ENCODE measurements around the gene TMTC1.

The TMTC1 gene

GRCh38 chr12:29617407-29617803 lies 166.3 kb downstream of the TMTC1 start:
- H3K9ac ChIP-seq (ENCODE audit: low read depth, low read length): no peak overlapping the region
- peaks cover 3% of the 10 kb centered on the region; the same call in 1 of the 2 replicates for H3K36me3 ChIP-seq (ENCODE audit: control insufficient read depth, insufficient read depth, low read length)
- no peak overlapping the region for H3K4me3 ChIP-seq (ENCODE audit: low read depth, low read length)
- H3K27me3 ChIP-seq (ENCODE audit: control insufficient read depth, insufficient read depth, low read length): no peaks in the 10 kb centered on the region
- H3K9me3 ChIP-seq (ENCODE audit: control insufficient read depth, insufficient read depth, low read length): no peaks in the 10 kb centered on the region
- no peak overlapping the region for H3K27ac ChIP-seq (ENCODE audit: low read depth, low read length)
- no peaks in the 10 kb centered on the region for H3K4me1 ChIP-seq (ENCODE audit: control insufficient read depth, insufficient read depth, low read length)

DNA sequence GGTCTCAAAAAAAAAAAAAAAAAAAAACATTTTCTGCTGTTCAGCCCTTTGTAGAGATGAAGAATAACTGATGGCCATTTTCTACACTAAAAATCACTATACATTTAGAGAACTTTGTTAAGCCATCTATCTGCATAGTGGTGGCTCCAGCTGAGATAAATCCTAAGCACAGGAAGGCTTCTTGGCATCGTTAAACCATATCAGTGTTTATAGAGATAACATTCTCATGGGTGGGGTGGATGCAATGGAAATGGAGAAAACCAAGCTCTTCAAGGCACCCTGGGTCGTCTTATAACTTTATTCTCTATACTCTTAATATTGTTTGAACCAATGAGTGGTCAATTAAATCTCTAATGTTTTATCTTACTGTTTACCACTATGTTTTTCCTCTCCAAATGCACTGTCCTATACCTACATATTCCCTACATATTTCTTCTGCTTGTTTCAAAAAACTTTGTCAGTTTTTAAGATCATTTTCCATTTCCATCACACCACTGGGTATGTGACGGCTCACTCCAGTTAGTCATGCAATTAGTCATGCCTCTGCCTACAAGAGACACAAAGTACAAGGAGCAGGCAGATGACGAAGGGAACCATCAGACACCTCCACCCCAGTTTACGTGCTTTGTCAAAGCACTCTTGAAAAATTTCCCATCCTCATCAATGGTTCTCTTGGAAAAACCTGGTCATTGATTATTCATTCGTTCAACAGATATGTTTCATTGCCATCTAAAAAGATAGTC lies 166.9 kb downstream of the TMTC1 start:
- Histone ChIP-seq H3K9me3 (ENCODE audit: control insufficient read depth, insufficient read depth, low read length) (no peaks in the 10 kb centered on the region), H3K36me3 (ENCODE audit: control insufficient read depth, insufficient read depth, low read length) (peaks cover 3% of the 10 kb centered on the region; the same call in 1 of the 2 replicates), H3K27me3 (ENCODE audit: control insufficient read depth, insufficient read depth, low read length) (no peaks in the 10 kb centered on the region), H3K4me3 (ENCODE audit: low read depth, low read length) (no peak overlapping the region), H3K27ac (ENCODE audit: low read depth, low read length) (no peak overlapping the region), H3K9ac (ENCODE audit: low read depth, low read length) (no peak overlapping the region), H3K4me1 (ENCODE audit: control insufficient read depth, insufficient read depth, low read length) (no peaks in the 10 kb centered on the region)

GRCh38 chr12:29614694-29615325 lies 168.9 kb downstream of the TMTC1 start:
- H3K9me3 ChIP-seq (ENCODE audit: control insufficient read depth, insufficient read depth, low read length): no peaks in the 10 kb centered on the region
- no peak overlapping the region for H3K4me3 ChIP-seq (ENCODE audit: low read depth, low read length)
- no peak overlapping the region for H3K27ac ChIP-seq (ENCODE audit: low read depth, low read length)
- H3K27me3 ChIP-seq (ENCODE audit: control insufficient read depth, insufficient read depth, low read length): no peaks in the 10 kb centered on the region
- no peak overlapping the region for H3K9ac ChIP-seq (ENCODE audit: low read depth, low read length)
- H3K36me3 ChIP-seq (ENCODE audit: control insufficient read depth, insufficient read depth, low read length): no peaks in the 10 kb centered on the region
- no peaks in the 10 kb centered on the region for H3K4me1 ChIP-seq (ENCODE audit: control insufficient read depth, insufficient read depth, low read length)

- Histone ChIP-seq H3K9me3 (ENCODE audit: control insufficient read depth, insufficient read depth, low read length) (no peaks in the 10 kb centered on the region), H3K9ac (ENCODE audit: low read depth, low read length) (no peak overlapping the region), H3K4me3 (ENCODE audit: low read depth, low read length) (no peak overlapping the region), H3K36me3 (ENCODE audit: control insufficient read depth, insufficient read depth, low read length) (no peaks in the 10 kb centered on the region), H3K4me1 (ENCODE audit: control insufficient read depth, insufficient read depth, low read length) (no peaks in the 10 kb centered on the region), H3K27me3 (ENCODE audit: control insufficient read depth, insufficient read depth, low read length) (no peaks in the 10 kb centered on the region), H3K27ac (ENCODE audit: low read depth, low read length) (no peak overlapping the region)
These were observed 170.8 kb downstream of the TMTC1 start for GRCh38 chr12:29612912-29613311.

GRCh38 chr12:29611906-29612305 lies 171.8 kb downstream of the TMTC1 start:
- H3K4me1 ChIP-seq (ENCODE audit: control insufficient read depth, insufficient read depth, low read length): no peaks in the 10 kb centered on the region
- H3K27me3 ChIP-seq (ENCODE audit: control insufficient read depth, insufficient read depth, low read length): no peaks in the 10 kb centered on the region
- no peaks in the 10 kb centered on the region for H3K9me3 ChIP-seq (ENCODE audit: control insufficient read depth, insufficient read depth, low read length)
- H3K9ac ChIP-seq (ENCODE audit: low read depth, low read length): no peak overlapping the region
- no peak overlapping the region for H3K27ac ChIP-seq (ENCODE audit: low read depth, low read length)
- H3K36me3 ChIP-seq (ENCODE audit: control insufficient read depth, insufficient read depth, low read length): no peaks in the 10 kb centered on the region
- H3K4me3 ChIP-seq (ENCODE audit: low read depth, low read length): no peak overlapping the region

GRCh38 chr12:29610473-29611170 lies 173.1 kb downstream of the TMTC1 start:
- no peak overlapping the region for H3K27ac ChIP-seq (ENCODE audit: low read depth, low read length)

GRCh38 chr12:29609431-29610215 lies 174.1 kb downstream of the TMTC1 start:
- no peak overlapping the region for H3K9ac ChIP-seq (ENCODE audit: low read depth, low read length)
- no peaks in the 10 kb centered on the region for H3K9me3 ChIP-seq (ENCODE audit: control insufficient read depth, insufficient read depth, low read length)
- no peak overlapping the region for H3K4me3 ChIP-seq (ENCODE audit: low read depth, low read length)
- no peaks in the 10 kb centered on the region for H3K27me3 ChIP-seq (ENCODE audit: control insufficient read depth, insufficient read depth, low read length)
- H3K4me1 ChIP-seq (ENCODE audit: control insufficient read depth, insufficient read depth, low read length): 0 out of 2 replicates have a peak, but pooled peaks cover 3% of the 10 kb centered on the region
- H3K27ac ChIP-seq (ENCODE audit: low read depth, low read length): no peak overlapping the region
- no peaks in the 10 kb centered on the region for H3K36me3 ChIP-seq (ENCODE audit: control insufficient read depth, insufficient read depth, low read length)

More at GRCh38 chr12:29610473-29611170, 173.1 kb downstream of the TMTC1 start:
- Histone ChIP-seq H3K4me1 (ENCODE audit: control insufficient read depth, insufficient read depth, low read length) (0 out of 2 replicates have a peak, but pooled peaks cover 2% of the 10 kb centered on the region), H3K27me3 (ENCODE audit: control insufficient read depth, insufficient read depth, low read length) (no peaks in the 10 kb centered on the region), H3K9me3 (ENCODE audit: control insufficient read depth, insufficient read depth, low read length) (no peaks in the 10 kb centered on the region), H3K4me3 (ENCODE audit: low read depth, low read length) (no peak overlapping the region), H3K9ac (ENCODE audit: low read depth, low read length) (no peak overlapping the region), H3K36me3 (ENCODE audit: control insufficient read depth, insufficient read depth, low read length) (no peaks in the 10 kb centered on the region)

- Histone ChIP-seq H3K9me3 (ENCODE audit: control insufficient read depth, insufficient read depth, low read length) (no peaks in the 10 kb centered on the region), H3K27ac (ENCODE audit: low read depth, low read length) (peak overlapping the region; percentile 39), H3K27me3 (ENCODE audit: control insufficient read depth, insufficient read depth, low read length) (no peaks in the 10 kb centered on the region), H3K9ac (ENCODE audit: low read depth, low read length) (no peak overlapping the region), H3K4me1 (ENCODE audit: control insufficient read depth, insufficient read depth, low read length) (0 out of 2 replicates have a peak, but pooled peaks cover 3% of the 10 kb centered on the region), H3K4me3 (ENCODE audit: low read depth, low read length) (no peak overlapping the region), H3K36me3 (ENCODE audit: control insufficient read depth, insufficient read depth, low read length) (no peaks in the 10 kb centered on the region)
These were observed 175.2 kb downstream of the TMTC1 start for GRCh38 chr12:29608581-29608980.

GRCh38 chr12:29599381-29599780 lies 184.4 kb downstream of the TMTC1 start:
- no peak overlapping the region for H3K9ac ChIP-seq (ENCODE audit: low read depth, low read length)
- H3K4me1 ChIP-seq (ENCODE audit: control insufficient read depth, insufficient read depth, low read length): peaks cover 5% of the 10 kb centered on the region; the same call in 1 of the 2 replicates
- H3K9me3 ChIP-seq (ENCODE audit: control insufficient read depth, insufficient read depth, low read length): no peaks in the 10 kb centered on the region
- H3K4me3 ChIP-seq (ENCODE audit: low read depth, low read length): no peak overlapping the region
- no peaks in the 10 kb centered on the region for H3K36me3 ChIP-seq (ENCODE audit: control insufficient read depth, insufficient read depth, low read length)
- H3K27ac ChIP-seq (ENCODE audit: low read depth, low read length): no peak overlapping the region
- H3K27me3 ChIP-seq (ENCODE audit: control insufficient read depth, insufficient read depth, low read length): no peaks in the 10 kb centered on the region

- Histone ChIP-seq H3K4me1 (ENCODE audit: control insufficient read depth, insufficient read depth, low read length) (peaks cover 24% of the 10 kb centered on the region), H3K27ac (ENCODE audit: low read depth, low read length) (no peak overlapping the region), H3K36me3 (ENCODE audit: control insufficient read depth, insufficient read depth, low read length) (no peaks in the 10 kb centered on the region), H3K9me3 (ENCODE audit: control insufficient read depth, insufficient read depth, low read length) (no peaks in the 10 kb centered on the region), H3K9ac (ENCODE audit: low read depth, low read length) (no peak overlapping the region), H3K27me3 (ENCODE audit: control insufficient read depth, insufficient read depth, low read length) (no peaks in the 10 kb centered on the region; the same call in 1 of the 2 replicates), H3K4me3 (ENCODE audit: low read depth, low read length) (no peak overlapping the region)
These were observed 188.5 kb downstream of the TMTC1 start for GRCh38 chr12:29595071-29595755.

All from HUES48 (cell line).